Heart right ventricle (tissue), 16 donors: ENCODE measurements around the gene ADGRG3. TPM values are rescaled to one million over a fixed set of nuclear protein-coding genes. Genes with fewer than 3 reads are reported as not detected.

ENCODE experiments used
- ATAC-seq, 8 donors: fragments of 200-7000 bp; cut with Tn5 transposase; one replicate each; pipeline ENCODE4 v1.9.1; 2020; ENCODE audit warnings: mild to moderate bottlenecking in 8 of 8, moderate library complexity in 8 of 8, moderate number of reproducible peaks in 1 of 8
- DNase-seq, 2 donors: peaks; one replicate each; pipeline ENCODE4 v3.0.0-alpha.2; 2020
- H3K27ac ChIP-seq, 10 donors: fragments of 200-600 bp; sonication (generic) in 2 of 10; one replicate each; pipeline versions ENCODE4 v1.5.0 to v1.8.0; 2020 to 2022; ENCODE audit warnings: mild to moderate bottlenecking in 3 of 10
- H3K27me3 ChIP-seq, 7 donors: fragments of 200-600 bp; one replicate each; pipeline ENCODE4 v1.8.0; 2021 to 2022; ENCODE audit warnings: mild to moderate bottlenecking in 2 of 7
- H3K36me3 ChIP-seq, 9 donors: fragments of 200-600 bp; sonication (generic) in 1 of 9; one replicate each; pipeline versions ENCODE4 v1.5.0 to v1.8.0; 2020 to 2022; ENCODE audit warnings: mild to moderate bottlenecking in 2 of 9
- H3K4me1 ChIP-seq, 9 donors: fragments of 200-600 bp; sonication (generic) in 1 of 9; one replicate each; pipeline versions ENCODE4 v1.5.0 to v1.8.0; 2020 to 2022; ENCODE audit warnings: mild to moderate bottlenecking in 4 of 9
- H3K4me3 ChIP-seq, 10 donors: fragments of 200-600 bp; sonication (generic) in 2 of 10; one replicate each; pipeline versions ENCODE4 v1.5.0 to v1.8.0; 2020 to 2022; ENCODE audit warnings: mild to moderate bottlenecking in 7 of 10, moderate library complexity in 2 of 10
- H3K9me3 ChIP-seq, 11 donors: fragments of 200-600 bp in 10 of 11; sonication (generic) in 2 of 11; one replicate each; pipeline versions ENCODE4 v1.5.0 to v1.8.0; 2013 to 2022; ENCODE audit warnings: mild to moderate bottlenecking in 2 of 11, control low read depth in 1 of 11, moderate library complexity in 1 of 11
- WGBS, 2 donors: extraction: QIAGEN DNeasy Blood & Tissue Kit; methylation state at CpG; one replicate each; pipeline ENCODE4 v1.1.7; 2013; ENCODE audit warnings: inconsistent platforms in 1 of 2; 5-methylcytosine and 5-hydroxymethylcytosine counted together
- intact Hi-C, 10 donors: fragments of 100-400 bp; cut with DNase I; formaldehyde crosslinking; loops; one replicate each; pipeline versions ENCODE4 v1.11.1 to v1.14.2; 2022
- polyA plus RNA-seq, 2 donors: library from polyadenylated mRNA; stranded (reverse); fragments of 200-250 nt; gene quantifications; one replicate each; pipeline ENCODE4 v1.2.3, GENCODE V29; 2013
- total RNA-seq, 10 donors: library from RNA; stranded (reverse); fragmentation: NEBNext Ultra II Directional in 3 of 10; extraction: Animal tissue kit (Norgen Biotek cat#: 25700) in 3 of 10; gene quantifications; one replicate each; pipeline versions ENCODE4 v1.2.1 to v1.2.4, GENCODE V29; 2021 to 2023
- TF ChIP-seq, protein P1 (sequence below), 9 donors: fragments of 200-600 bp; sonication (generic) in 2 of 9; IDR thresholded peaks; one replicate each; pipeline versions ENCODE4 v1.5.0 to v1.8.0; 2021 to 2022; ENCODE audit warnings: antibody characterized with exemption in 9 of 9, mild to moderate bottlenecking in 5 of 9, moderate library complexity in 1 of 9
- donor health status: Arrhythmogenic right ventricular cardiomyopathy.
- donor health status: ischemic (EF 13 %, LVEDD 7.1; RV severe dilation, severe dysfunction).
- donor health status: healthy with polysubstance abuse.
- donor health status: DM: no; HTN: yes; CAD: no.
- donor health status: DM: no; HTN: no; CAD: no.
- donor health status: ischemic (EF 25% LVEDD 6.9; RV normal size, moderate dysfunction).
- donor health status: ischemic (EF 25% LVEDD 5.7; RV mildly dilated, moderate dysfunction).
- donor health status: healthy.
- donor health status: DM: yes; HTN: yes; CAD: no.
- donor health status: Ischemic cardiomyopathy.
- donor health status: ischemic (EF 35%, LVEDD 5.7; RV mildly dilated, moderate dysfunction).
- donor health status: nonischemic (EF 11% LVEDD 7.7; RV severe dilation, severe dysfunction).
- donor health status: DM: yes; HTN: yes; CAD: no.
- donor health status: PGD.
- donor health status: ischemic (EF 29% LVEDD 5.4; RV normal size, mild dysfunction).
- donor health status: nonischemic (EF 23%, LVEDD 6.1; RV moderate dilation, normal function).

Gene ADGRG3
- total and polyA plus RNA-seq, 12 donors, result 0.22 to 2.4 (median 0.55) TPM; not detected in 2

DNA sequence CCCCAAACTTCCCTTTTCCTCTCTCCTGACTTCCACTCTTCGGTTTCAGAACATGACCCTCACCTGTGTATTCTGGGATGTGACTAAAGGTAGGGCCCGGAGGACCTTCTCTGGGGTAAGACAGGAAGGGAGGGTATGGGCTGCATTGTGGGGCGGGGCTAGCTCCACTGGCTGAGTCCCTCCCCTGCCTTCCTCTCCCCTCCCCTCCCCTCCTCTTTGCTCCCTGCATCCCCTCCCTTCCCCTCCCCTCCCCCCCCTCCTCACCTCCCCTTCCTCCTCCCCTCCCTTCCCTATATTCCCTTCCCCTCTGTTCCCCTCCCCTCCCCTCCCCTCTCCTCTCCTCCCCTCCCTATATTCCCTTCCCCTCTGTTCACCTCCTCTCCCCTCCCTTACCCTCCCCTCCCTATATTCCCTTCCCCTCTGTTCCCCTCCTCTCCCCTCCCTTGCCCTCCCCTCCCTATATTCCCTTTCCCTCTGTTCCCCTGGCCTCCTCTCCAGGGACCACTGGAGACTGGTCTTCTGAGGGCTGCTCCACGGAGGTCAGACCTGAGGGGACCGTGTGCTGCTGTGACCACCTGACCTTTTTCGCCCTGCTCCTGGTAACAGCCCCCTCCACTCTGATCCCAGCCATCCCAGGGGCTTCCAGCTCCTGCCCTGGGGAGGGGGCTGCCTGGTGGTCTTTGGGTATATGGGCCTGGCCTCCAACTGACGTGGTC is 11.8 kb downstream of the ADGRG3 start:
- Histone ChIP-seq H3K9me3 (no peaks in the 10 kb centered on the region), H3K27ac (no peak overlapping the region), H3K36me3 (no peaks in the 10 kb centered on the region), H3K4me3 (no peak overlapping the region), H3K27me3 (no peaks in the 10 kb centered on the region), H3K4me1 (peaks cover 0 to 16% (median 0%) of the 10 kb centered on the region in 9 donors)
- TF ChIP-seq, protein P1, sequence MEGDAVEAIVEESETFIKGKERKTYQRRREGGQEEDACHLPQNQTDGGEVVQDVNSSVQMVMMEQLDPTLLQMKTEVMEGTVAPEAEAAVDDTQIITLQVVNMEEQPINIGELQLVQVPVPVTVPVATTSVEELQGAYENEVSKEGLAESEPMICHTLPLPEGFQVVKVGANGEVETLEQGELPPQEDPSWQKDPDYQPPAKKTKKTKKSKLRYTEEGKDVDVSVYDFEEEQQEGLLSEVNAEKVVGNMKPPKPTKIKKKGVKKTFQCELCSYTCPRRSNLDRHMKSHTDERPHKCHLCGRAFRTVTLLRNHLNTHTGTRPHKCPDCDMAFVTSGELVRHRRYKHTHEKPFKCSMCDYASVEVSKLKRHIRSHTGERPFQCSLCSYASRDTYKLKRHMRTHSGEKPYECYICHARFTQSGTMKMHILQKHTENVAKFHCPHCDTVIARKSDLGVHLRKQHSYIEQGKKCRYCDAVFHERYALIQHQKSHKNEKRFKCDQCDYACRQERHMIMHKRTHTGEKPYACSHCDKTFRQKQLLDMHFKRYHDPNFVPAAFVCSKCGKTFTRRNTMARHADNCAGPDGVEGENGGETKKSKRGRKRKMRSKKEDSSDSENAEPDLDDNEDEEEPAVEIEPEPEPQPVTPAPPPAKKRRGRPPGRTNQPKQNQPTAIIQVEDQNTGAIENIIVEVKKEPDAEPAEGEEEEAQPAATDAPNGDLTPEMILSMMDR (IDR thresholded peaks at IDR 0.05), result no peak
- ATAC-seq, result no peak
- intact Hi-C loops, result no loop called here
- 75% methylated on average over 7 of the region's 7 CpGs for WGBS, 2 donors
- DNase-seq, result no peak

DNA sequence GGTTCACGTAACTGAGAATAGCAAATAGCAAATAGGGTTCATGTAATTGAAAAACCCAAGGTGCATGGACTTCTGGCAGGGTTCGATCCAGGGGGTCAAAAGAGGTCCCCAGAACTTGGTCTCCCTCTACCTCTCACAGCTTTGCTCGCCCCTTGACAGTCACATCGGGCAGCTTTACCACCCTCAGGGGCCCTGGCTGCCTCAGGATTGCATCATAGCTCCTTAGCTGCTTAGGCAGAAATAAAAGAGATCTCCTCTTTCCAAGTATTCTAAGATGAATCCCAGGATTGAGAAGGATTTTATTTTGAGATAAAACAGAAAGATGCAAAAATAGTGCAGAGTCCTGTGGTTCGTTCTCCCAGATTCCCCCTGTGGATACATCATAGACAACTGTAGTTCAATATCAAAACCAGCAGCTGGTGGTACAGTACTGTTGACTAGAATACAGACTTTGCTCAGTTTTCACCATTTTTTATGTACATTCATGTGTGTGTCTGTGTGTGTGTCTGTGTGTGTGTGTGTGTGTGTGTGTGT is 12.8 kb downstream of the ADGRG3 start:
- Histone ChIP-seq H3K4me3 (no peak overlapping the region), H3K36me3 (no peaks in the 10 kb centered on the region), H3K27me3 (no peaks in the 10 kb centered on the region), H3K27ac (no peak overlapping the region), H3K4me1 (peaks cover 0 to 14% (median 0%) of the 10 kb centered on the region in 9 donors), H3K9me3 (no peaks in the 10 kb centered on the region)
- intact Hi-C loops, result no loop called here
- ATAC-seq (no peak), DNase-seq (no peak)
- 83 to 87% methylated on average over 5 of the region's 5 CpGs for WGBS, 2 donors
- TF ChIP-seq, protein P1 (IDR thresholded peaks at IDR 0.05), result no peak

DNA sequence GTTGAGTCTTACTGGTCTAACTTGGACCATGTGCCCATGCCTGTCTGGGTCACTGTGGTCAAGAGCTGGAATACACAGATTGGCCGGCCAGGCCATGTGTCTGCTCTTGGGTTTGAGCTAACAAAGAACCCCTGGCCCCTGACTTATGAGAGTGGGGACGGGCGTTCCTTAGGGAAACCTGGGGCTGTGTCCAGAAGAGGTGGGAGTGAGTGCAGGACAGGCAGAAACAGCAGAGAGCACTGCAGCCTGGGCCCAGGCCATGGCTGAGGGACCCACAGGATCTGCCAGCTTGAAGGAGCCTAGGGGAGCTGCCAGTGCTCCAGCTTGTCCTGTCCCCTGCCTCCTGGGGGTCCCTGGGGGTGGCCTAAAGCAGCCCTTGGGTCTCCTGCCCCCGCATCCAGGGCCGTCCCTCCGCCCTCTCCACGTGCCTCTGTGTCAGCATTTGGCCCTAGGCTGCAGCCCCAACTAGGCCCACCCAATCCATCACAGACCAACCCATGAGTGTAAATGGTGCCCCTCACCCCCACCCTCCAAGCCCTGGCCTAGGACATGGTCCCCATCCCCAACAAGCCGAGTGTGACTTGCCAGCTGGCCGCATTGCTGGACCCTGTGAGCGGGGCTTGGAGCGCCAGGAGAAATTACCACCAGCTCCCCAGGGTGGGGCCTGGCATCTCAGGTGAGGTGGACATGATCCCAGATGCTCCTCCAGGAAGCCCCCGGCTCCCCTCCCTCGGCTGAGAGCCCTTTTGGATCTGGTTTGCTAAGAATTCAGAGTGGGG is 14.0 kb downstream of the ADGRG3 start:
- Histone ChIP-seq H3K4me1 (peaks cover 0 to 6% (median 0%) of the 10 kb centered on the region in 9 donors), H3K4me3 (no peak overlapping the region), H3K27me3 (no peaks in the 10 kb centered on the region), H3K9me3 (no peaks in the 10 kb centered on the region), H3K36me3 (no peaks in the 10 kb centered on the region), H3K27ac (no peak overlapping the region)
- intact Hi-C loops, result no loop called here
- DNase-seq, result no peak
- TF ChIP-seq, protein P1 (IDR thresholded peaks at IDR 0.05), result no peak
- no peak for ATAC-seq
- WGBS, 2 donors, result 95 to 96% methylated on average over 13 of the region's 13 CpGs

DNA sequence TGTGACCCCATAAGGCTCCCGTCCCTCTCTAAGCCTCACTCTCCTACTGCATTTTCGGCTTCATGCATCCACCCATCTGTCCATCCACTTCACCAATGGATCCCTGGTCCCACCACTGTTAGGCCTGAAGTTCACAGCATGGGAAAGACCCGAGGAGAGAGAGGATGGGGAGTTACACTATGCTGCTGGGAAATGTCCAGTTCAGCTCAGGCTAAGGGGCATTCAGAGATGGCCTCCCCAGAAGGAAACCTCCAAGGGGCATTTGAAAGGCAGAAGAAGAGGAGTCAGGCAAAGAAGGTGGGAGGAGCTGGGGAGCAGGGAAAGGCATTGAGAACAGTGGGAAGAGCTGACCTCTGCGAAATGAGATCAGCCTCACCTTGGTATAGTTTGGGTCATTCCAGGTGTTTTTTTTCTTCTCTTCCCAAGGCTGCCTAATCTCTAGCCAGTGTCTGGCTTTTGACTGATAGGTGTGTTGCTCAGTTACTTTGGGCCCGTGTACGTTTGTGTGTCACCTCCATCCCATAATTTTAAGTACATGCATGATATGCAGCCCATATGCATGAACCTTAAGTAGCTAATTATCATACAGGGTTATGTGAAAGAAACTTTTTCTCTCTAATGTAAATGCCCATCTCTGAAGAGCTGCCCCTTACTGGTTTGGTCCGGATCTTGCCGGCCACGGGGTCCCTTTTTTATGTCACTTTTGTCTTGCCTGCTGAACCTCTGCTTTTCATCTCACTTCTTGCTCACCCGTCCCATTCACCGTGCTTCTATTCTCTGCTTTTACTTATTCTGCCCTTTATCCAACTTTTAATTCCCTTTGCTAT is 14.9 kb downstream of the ADGRG3 start:
- WGBS, 2 donors, result 90% methylated on average over 11 of the region's 11 CpGs
- Histone ChIP-seq H3K36me3 (no peaks in the 10 kb centered on the region), H3K4me1 (peaks cover 0 to under 1% (median 0%) of the 10 kb centered on the region in 9 donors), H3K27me3 (no peaks in the 10 kb centered on the region), H3K27ac (no peak overlapping the region), H3K9me3 (no peaks in the 10 kb centered on the region), H3K4me3 (no peak overlapping the region)
- DNase-seq (no peak), ATAC-seq (no peak)
- intact Hi-C loops, result no loop called here
- TF ChIP-seq, protein P1 (IDR thresholded peaks at IDR 0.05), result no peak
